ENCODE measurements around the gene RESP18. TPM values are rescaled to one million over a fixed set of nuclear protein-coding genes. Genes with fewer than 3 reads are reported as not detected.

Gene RESP18
- polyA plus RNA-seq, 1 of the 3 experiments (the other 2 are of a cell fraction): not detected

DNA sequence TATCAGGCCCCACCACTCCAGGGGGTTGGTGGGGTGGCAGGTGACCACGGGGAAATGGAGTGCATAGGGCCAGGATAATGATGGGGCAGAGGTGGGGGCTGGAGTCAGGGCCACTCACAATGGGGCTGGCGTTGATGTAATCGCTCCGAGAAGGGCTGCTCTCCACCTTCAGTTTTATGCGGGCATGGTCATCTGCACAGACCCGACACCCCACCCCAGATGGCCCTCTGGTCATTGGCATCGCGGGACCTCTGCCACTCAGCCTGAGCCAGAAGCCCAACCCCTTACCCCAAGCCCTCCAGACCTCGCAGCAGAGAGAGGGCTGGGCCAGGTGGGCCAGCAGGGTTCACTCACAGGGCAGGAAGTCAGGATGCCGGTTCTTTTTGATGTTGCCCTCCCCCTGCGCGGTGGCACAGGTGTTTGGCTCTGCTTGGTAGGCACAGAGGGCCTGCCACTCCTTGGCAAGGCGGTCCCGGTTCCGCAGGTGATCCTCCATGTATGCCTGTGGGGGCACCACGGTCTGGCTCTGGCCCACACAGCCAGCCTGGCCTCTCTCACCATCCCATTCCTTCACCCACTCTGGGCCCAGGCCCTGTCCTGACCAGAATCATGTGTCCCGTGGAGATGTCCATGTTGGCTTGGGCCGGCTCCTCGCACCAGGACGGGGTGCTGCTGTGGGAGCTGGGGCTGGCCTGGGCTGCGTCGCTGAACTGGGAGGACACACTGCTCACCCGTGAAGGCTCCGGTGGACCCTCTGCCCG lies 35.7 kb downstream of the RESP18 start:
- no peak overlapping the region for H3K9ac ChIP-seq
- H3K27ac ChIP-seq (ENCODE audit: low read depth in 2 of 2, low read length in 1 of 2): no peak overlapping the region
- no peaks in the 10 kb centered on the region for H3K79me2 ChIP-seq (ENCODE audit: insufficient read depth)
- no peaks in the 10 kb centered on the region for H4K20me1 ChIP-seq (ENCODE audit: insufficient read depth)
- no peak overlapping the region for H3K4me2 ChIP-seq
- H3F3A ChIP-seq (replicated peaks; ENCODE audit: insufficient read depth): no peaks in the 10 kb centered on the region
- no peaks in the 10 kb centered on the region for H3K27me3 ChIP-seq (ENCODE audit: insufficient read depth)
- no peak for DNase-seq
- no peak overlapping the region for H3K4me3 ChIP-seq (ENCODE audit: low read depth in 2 of 2, low read length in 1 of 2)
- H3K9me2 ChIP-seq: no peaks in the 10 kb centered on the region
- H3K36me3 ChIP-seq (replicated peaks in 1 of 2; ENCODE audit: control insufficient read depth in 1 of 2, insufficient read depth in 2 of 2, low read length in 1 of 2): no peaks in the 10 kb centered on the region
- ChIA-PET POLR2A (no interaction called here), CTCF (interaction anchor here (0.9 to 9.0 kb wide), 10 partner anchors 12 to 140 kb away, joined by 3 to 312 read pairs (median 16); partner anchors contain the start of genes ANKZF1, ATG9A, CNPPD1 and DNAJB2)
- H3K9me3 ChIP-seq: no peaks in the 10 kb centered on the region
- H2AFZ ChIP-seq (ENCODE audit: low read depth): no peak overlapping the region
- 82% methylated on average over 11 of the region's 25 CpGs for WGBS (ENCODE audit: low lambda C conversion rate)
- TF ChIP-seq GABPA (IDR thresholded peaks at IDR 0.05; ENCODE audit: low read depth) (no peak), RFX5 (IDR thresholded peaks at IDR 0.05; ENCODE audit: low read length) (no peak), TEAD4 (IDR thresholded peaks at IDR 0.05; ENCODE audit: borderline replicate concordance, insufficient read depth) (no peak), TCF12 (IDR thresholded peaks at IDR 0.05) (no peak), CHD2 (IDR thresholded peaks at IDR 0.05; ENCODE audit: low read length, partially characterized antibody) (no peak), SIN3A (IDR thresholded peaks at IDR 0.05; ENCODE audit: borderline replicate concordance, low read depth, low read length) (no peak), MXI1 (IDR thresholded peaks at IDR 0.05; ENCODE audit: low read depth, low read length) (no peak)
- TF ChIP-seq, protein P1, sequence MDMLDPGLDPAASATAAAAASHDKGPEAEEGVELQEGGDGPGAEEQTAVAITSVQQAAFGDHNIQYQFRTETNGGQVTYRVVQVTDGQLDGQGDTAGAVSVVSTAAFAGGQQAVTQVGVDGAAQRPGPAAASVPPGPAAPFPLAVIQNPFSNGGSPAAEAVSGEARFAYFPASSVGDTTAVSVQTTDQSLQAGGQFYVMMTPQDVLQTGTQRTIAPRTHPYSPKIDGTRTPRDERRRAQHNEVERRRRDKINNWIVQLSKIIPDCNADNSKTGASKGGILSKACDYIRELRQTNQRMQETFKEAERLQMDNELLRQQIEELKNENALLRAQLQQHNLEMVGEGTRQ (IDR thresholded peaks at IDR 0.05; ENCODE audit: borderline replicate concordance, low read depth, low read length): no peak
- TF ChIP-seq, protein P2, sequence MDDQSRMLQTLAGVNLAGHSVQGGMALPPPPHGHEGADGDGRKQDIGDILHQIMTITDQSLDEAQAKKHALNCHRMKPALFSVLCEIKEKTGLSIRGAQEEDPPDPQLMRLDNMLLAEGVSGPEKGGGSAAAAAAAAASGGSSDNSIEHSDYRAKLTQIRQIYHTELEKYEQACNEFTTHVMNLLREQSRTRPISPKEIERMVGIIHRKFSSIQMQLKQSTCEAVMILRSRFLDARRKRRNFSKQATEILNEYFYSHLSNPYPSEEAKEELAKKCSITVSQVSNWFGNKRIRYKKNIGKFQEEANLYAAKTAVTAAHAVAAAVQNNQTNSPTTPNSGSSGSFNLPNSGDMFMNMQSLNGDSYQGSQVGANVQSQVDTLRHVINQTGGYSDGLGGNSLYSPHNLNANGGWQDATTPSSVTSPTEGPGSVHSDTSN (IDR thresholded peaks at IDR 0.05): no peak
- H3K4me1 ChIP-seq (ENCODE audit: control insufficient read depth in 1 of 2, insufficient read depth in 2 of 2, low read depth in 1 of 2, low read length in 1 of 2): peaks cover 0 to 7% of the 10 kb centered on the region in 2 experiments; a peak in 1 of 4 replicates

DNA sequence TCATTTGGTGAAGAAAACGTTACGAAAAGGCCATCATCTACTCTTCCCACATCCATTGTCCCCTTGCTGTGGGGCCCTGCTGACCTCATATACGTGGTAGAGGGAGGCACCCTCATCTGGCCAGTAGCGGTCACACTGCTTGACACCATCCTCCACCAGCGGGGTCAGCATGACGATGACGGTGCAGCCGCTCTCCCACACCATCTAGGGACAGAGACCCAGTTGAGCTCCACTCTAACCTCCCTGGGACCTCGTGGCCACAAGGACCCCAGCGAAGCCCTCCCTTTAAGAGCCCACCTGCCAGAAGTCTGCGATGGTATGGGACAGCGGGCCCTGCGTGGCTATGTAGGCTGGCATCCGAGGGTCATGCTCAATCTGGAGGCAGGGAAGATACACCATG lies 36.4 kb downstream of the RESP18 start:
- CTCF ChIA-PET: interaction anchor here (1.6 to 9.0 kb wide), 15 partner anchors 13 to 267 kb away, joined by 5 to 312 read pairs (median 23); partner anchors contain the start of genes ANKZF1, ATG9A, CNPPD1 and DNAJB2
- POLR2A ChIA-PET: interaction anchor here (1.4 to 1.7 kb wide), 2 partner anchors 13 to 77 kb away, joined by 4 to 7 read pairs; partner anchors contain the start of gene ABCB6
- TF ChIP-seq EZH2phosphoT487 (IDR thresholded peaks at IDR 0.05; ENCODE audit: borderline replicate concordance, low read depth) (no peak), FOSL2 (IDR thresholded peaks at IDR 0.05; ENCODE audit: borderline replicate concordance, low read depth) (no peak), TAF1 (IDR thresholded peaks at IDR 0.05; ENCODE audit: borderline replicate concordance, low read depth, low read length) (no peak), SMC3 (IDR thresholded peaks at IDR 0.05; ENCODE audit: low read depth, low read length) (no peak), TEAD4 (IDR thresholded peaks at IDR 0.05; ENCODE audit: borderline replicate concordance, insufficient read depth) (no peak), NRF1 (IDR thresholded peaks at IDR 0.05; ENCODE audit: low read depth, low read length) (no peak), JUND (IDR thresholded peaks at IDR 0.05) (no peak), RFX5 (IDR thresholded peaks at IDR 0.05; ENCODE audit: low read length) (no peak), EP300 (IDR thresholded peaks at IDR 0.05; ENCODE audit: borderline replicate concordance in 1 of 2, low read depth in 1 of 2, low read length in 1 of 2) (no peak), FOXM1 (IDR thresholded peaks at IDR 0.05; ENCODE audit: low read depth) (no peak), RCOR1 (IDR thresholded peaks at IDR 0.05; ENCODE audit: low read length) (no peak)
- TF ChIP-seq, protein P3, sequence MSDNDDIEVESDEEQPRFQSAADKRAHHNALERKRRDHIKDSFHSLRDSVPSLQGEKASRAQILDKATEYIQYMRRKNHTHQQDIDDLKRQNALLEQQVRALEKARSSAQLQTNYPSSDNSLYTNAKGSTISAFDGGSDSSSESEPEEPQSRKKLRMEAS (IDR thresholded peaks at IDR 0.05; ENCODE audit: low read depth): no peak
- TF ChIP-seq, protein P1 (IDR thresholded peaks at IDR 0.05; ENCODE audit: borderline replicate concordance, low read depth, low read length): no peak
- TF ChIP-seq, protein P4, sequence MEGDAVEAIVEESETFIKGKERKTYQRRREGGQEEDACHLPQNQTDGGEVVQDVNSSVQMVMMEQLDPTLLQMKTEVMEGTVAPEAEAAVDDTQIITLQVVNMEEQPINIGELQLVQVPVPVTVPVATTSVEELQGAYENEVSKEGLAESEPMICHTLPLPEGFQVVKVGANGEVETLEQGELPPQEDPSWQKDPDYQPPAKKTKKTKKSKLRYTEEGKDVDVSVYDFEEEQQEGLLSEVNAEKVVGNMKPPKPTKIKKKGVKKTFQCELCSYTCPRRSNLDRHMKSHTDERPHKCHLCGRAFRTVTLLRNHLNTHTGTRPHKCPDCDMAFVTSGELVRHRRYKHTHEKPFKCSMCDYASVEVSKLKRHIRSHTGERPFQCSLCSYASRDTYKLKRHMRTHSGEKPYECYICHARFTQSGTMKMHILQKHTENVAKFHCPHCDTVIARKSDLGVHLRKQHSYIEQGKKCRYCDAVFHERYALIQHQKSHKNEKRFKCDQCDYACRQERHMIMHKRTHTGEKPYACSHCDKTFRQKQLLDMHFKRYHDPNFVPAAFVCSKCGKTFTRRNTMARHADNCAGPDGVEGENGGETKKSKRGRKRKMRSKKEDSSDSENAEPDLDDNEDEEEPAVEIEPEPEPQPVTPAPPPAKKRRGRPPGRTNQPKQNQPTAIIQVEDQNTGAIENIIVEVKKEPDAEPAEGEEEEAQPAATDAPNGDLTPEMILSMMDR (IDR thresholded peaks at IDR 0.05): no peak
- TF ChIP-seq, protein P5, sequence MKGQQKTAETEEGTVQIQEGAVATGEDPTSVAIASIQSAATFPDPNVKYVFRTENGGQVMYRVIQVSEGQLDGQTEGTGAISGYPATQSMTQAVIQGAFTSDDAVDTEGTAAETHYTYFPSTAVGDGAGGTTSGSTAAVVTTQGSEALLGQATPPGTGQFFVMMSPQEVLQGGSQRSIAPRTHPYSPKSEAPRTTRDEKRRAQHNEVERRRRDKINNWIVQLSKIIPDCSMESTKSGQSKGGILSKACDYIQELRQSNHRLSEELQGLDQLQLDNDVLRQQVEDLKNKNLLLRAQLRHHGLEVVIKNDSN (IDR thresholded peaks at IDR 0.05; ENCODE audit: borderline replicate concordance, low read depth): no peak

More for the DNA sequence above, 36.4 kb downstream of the RESP18 start:
- H3F3A ChIP-seq (replicated peaks; ENCODE audit: insufficient read depth): no peaks in the 10 kb centered on the region
- no peaks in the 10 kb centered on the region for H3K27me3 ChIP-seq (ENCODE audit: insufficient read depth)
- no peak for DNase-seq
- no peak overlapping the region for H3K9ac ChIP-seq
- H4K20me1 ChIP-seq (ENCODE audit: insufficient read depth): no peaks in the 10 kb centered on the region
- peaks cover 0 to 7% of the 10 kb centered on the region in 2 experiments; a peak in 1 of 4 replicates for H3K4me1 ChIP-seq (ENCODE audit: control insufficient read depth in 1 of 2, insufficient read depth in 2 of 2, low read depth in 1 of 2, low read length in 1 of 2)
- no peak overlapping the region for H3K4me3 ChIP-seq (ENCODE audit: low read depth in 2 of 2, low read length in 1 of 2)
- H3K4me2 ChIP-seq: no peak overlapping the region
- H3K79me2 ChIP-seq (ENCODE audit: insufficient read depth): no peaks in the 10 kb centered on the region
- no peak overlapping the region for H2AFZ ChIP-seq (ENCODE audit: low read depth)
- no peaks in the 10 kb centered on the region for H3K9me2 ChIP-seq
- no peaks in the 10 kb centered on the region for H3K36me3 ChIP-seq (replicated peaks in 1 of 2; ENCODE audit: control insufficient read depth in 1 of 2, insufficient read depth in 2 of 2, low read length in 1 of 2)
- H3K9me3 ChIP-seq: no peaks in the 10 kb centered on the region
- 88% methylated on average over 14 of the region's 14 CpGs for WGBS (ENCODE audit: low lambda C conversion rate)
- no peak overlapping the region for H3K27ac ChIP-seq (ENCODE audit: low read depth in 2 of 2, low read length in 1 of 2)

Measured in SK-N-SH (cell line).